Ecto neural progenitor cell (in vitro differentiated cells): Measurements from ENCODE around the gene SPATA6.
"Not testable (repeated sequence)": the region's sequence is repeated elsewhere in the genome, so short reads cannot be mapped to it uniquely, and the experiment has no call there.

Experiments used
- DNase-seq: peaks from one replicate; pipeline ENCODE4 v3.0.0-alpha.2; 2018; ENCODE audit warnings: low spot score

SPATA6 gene

DNA sequence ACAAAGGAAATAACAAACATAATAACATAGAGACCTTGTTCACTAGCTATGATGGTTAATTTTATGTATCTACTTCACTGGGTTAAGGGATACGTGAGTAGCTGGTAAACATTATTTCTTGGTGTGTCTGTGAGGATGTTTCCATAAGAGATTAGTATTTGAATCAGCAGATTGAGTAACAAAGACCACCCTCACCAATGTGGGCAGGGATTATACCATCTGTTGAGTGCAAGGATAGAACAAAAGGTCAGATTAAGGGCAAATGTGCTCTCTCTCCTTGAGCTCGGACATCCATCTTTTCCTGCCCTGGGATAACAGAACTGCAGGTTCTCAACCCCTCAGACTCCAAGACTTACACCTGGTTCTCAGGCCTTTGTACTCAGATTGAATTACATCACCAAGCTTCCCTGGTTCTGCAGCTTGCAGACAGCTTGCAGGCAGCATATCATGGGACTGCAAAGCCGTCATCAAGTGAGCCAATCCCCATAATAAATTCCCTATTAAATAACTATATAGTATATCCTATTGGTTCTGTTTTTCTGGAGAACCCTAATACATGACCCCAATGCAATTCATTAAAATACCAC is 9.2 kb downstream of the SPATA6 start:
- no peak for DNase-seq

DNA sequence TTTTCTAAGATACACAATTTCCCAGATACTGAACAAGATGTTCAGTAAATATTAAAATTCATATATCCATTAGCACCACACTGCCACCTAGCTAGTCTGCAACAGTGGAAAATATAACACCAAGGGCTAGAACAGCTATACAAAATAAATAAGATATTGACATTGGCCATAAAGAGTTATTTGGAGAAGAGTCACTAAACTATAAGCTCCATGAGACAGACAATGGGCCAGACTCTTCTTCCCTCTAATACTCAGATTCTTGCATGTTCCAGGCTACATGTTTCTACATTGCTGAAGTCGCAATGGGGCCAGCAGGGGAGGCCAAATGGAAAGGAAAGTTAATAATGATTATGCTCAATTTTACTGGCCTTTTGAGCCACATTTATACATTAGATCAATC is 21.5 kb downstream of the SPATA6 start:
- no peak for DNase-seq

DNA sequence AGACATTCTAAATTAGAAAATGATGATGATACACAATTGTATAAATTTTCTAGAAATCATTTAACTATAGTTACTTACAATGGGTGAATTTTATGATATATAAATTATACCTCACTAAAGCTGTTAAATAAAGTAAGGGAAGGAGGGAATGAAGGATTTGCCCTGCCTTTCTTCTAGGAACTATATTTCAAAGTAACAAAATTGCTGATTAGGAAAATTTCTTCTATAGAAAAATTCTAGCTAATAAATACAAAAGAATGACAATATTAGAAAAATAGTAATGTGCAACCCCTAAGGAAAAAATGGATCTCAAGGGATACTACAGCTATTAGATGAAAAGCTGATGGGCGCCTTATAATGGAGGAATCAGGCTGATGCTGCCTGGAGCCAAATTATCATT is 23.1 kb downstream of the SPATA6 start:
- no peak for DNase-seq

GRCh38 chr1:48444186-48444585 is 27.8 kb downstream of the SPATA6 start:
- DNase-seq = not testable (repeated sequence)

GRCh38 chr1:48442864-48443619 is 29.0 kb downstream of the SPATA6 start:
- DNase-seq = no peak

DNA sequence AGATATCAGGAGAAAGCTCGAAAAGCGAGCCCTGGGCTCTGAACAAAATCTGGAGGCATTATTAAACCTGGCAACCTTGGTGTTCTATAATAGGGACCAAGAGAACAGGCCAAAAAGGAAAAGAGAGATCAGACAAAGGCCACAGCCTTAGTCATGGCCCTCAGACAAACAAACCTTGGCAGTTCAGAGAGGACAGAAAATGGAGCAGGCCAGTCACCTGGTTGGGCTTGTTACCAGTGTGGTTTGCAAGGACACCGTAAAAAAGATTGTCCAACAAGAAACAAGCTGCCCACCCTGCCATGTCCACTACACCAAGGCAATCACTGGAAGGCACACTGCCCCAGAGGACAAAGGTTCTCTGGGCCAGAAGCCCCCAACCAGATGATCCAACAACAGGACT is 31.2 kb downstream of the SPATA6 start:
- DNase-seq = not testable (repeated sequence)

- no peak for DNase-seq
These were observed 32.6 kb downstream of the SPATA6 start for GRCh38 chr1:48439380-48439779.

DNA sequence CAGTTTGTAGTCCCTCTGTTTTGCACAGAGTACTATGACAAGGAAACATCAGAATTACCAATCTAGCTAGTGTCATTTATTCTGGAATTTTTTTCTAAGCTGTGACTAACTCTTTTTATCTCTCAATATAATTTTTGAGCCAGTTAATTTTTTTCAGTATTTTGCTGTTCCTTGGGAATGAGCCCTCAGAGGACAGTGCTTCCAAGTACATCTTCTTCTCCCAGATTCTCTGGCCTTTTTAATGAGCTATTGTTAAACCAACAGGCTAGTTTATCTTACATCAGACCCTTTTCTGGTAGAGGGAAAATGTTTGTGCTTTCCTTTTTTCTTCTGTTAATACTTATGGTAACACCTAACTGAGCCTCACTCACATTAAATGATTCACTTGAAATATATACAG is 34.6 kb downstream of the SPATA6 start:
- DNase-seq = not testable (repeated sequence)

- not testable (repeated sequence) for DNase-seq
These were observed 36.5 kb downstream of the SPATA6 start for GRCh38 chr1:48435312-48436002.

DNA sequence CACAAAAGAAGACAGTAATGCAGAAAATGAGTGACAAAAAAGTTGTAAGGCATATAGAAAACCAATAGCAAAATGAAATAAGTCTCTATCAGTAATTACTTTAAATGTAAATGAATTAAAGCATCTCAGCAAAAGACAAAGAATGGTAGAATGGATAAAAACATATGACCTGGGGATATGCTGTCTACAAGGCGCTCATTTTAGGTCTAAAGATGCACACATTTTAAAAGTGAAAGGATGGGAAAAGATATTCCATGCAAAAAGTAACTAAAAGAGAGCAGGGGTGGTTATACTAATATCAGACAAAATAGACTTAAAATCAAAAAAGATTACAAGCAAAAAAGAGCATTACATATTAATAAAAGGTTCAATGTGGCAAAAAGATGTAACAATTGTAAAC is 41.2 kb downstream of the SPATA6 start:
- DNase-seq = no peak

DNA sequence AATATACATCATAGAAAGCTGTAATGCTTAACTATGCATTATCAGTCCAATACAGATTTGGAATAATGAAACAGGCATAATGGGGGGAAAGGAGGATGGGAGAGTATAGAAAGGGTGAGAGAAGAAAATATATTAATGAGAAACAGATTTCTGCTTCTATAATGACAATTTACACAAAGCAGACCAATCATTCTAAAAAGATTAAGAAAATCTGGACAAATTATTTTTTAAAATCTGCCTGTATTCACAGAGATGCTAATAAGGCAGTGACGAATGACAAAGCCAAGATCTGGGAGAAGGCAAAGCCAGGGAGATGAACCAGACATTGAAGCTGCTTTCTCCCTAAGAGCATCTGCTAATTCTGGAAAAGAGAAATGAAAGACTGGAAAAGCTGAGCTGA is 50.0 kb downstream of the SPATA6 start:
- no peak for DNase-seq

- DNase-seq = no peak
These were observed 53.3 kb downstream of the SPATA6 start for GRCh38 chr1:48418742-48419141.

- DNase-seq = no peak
These were observed 57.0 kb downstream of the SPATA6 start for GRCh38 chr1:48415050-48415449.

DNA sequence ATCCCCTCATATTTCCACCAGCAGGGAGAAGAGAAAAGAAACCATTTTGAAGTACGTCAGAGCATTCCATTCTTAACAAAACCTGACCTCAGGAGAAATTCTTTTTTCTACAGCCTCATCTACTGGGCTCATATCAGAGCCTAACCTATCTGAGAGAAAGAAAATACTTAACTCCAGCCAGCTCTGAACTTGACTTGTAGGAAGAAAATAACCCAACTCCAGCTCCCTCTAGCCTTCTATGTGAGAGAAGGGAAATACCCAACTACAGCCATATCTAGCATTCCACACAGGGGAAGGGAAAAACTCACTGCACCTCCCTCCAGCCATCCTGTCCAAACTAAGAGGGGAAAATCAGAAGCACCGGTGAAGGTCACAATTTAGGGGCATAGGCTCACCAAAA is 57.7 kb downstream of the SPATA6 start:
- DNase-seq = no peak

DNA sequence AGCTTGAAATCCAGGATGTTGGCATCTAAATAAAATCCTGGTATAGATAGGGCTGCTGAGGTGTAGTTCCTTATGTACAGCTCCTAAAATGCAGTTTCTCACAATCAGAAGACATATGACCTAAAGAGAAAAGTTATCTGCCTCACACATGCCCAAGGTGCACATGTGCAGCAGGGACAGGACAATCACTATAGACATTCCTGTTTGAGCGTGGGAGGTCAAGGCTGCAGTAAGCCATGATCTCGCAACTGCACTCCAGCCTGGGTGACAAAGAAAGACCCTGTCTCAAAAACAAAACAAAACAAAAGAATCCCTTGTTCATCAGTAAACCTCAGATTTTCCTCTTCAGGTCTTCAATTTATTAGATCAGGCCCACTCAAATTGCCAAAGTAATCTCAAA is 66.1 kb downstream of the SPATA6 start:
- DNase-seq = no peak

DNA sequence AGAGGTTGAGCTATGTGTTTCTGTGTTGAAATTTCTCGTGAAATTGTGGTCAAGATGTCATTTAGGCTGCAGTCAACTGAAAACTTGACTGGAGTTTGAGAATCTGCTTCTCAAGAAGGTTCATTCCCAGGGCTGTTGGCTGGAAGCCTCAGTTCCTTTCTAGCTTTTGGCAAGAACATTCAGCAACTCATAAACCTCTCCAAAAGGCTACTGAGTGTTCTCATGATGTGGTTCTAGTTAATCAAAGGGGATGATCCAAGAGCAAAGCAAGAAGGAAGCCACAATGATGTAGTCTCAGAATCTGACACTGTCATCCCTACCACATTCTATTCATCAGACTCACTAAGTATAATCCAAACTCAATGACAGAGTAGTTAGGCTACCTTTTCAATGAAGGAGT is 66.6 kb downstream of the SPATA6 start:
- no peak for DNase-seq

- no peak for DNase-seq
These were observed 69.4 kb downstream of the SPATA6 start for GRCh38 chr1:48402599-48402998.

DNA sequence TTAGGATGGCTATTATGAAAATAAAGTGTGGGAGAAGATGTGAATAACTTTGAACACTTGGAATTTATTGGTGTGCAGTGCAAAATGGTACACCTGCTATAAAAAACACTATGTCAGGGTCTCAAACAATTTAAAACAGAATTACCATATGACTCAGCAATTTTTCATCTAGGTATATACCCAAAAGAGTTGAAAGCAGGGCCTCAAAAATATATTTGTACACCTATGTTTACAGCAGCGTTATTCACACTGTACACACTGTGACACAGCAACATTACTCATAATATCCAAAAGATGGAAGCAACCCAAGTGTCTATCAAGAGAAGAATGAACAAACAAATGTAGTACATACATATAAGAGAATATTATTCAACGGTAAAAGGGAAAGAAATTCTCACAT is 75.8 kb downstream of the SPATA6 start:
- DNase-seq = no peak

GRCh38 chr1:48391926-48392325 is 80.1 kb downstream of the SPATA6 start:
- DNase-seq = no peak

- no peak for DNase-seq
These were observed 84.6 kb downstream of the SPATA6 start for GRCh38 chr1:48387409-48387808.

DNA sequence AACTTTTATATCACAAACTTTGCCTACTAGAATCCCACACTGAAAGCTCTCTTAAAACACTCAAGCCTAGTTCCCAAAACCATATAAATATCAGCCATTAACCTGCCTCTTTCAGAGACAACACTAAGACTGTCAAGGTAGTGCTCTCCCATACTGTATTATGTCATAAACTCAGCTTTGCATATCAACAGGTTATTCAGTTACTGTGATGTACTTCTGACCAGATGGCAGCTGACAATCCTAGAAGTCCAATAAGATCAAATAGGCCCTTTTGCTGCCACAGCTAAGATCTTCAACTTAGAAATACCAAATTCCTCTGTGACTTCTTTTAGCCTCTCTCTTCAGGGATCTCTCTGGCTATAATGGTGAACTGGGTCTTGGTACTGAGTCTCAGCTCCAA is 97.2 kb downstream of the SPATA6 start:
- no peak for DNase-seq

DNA sequence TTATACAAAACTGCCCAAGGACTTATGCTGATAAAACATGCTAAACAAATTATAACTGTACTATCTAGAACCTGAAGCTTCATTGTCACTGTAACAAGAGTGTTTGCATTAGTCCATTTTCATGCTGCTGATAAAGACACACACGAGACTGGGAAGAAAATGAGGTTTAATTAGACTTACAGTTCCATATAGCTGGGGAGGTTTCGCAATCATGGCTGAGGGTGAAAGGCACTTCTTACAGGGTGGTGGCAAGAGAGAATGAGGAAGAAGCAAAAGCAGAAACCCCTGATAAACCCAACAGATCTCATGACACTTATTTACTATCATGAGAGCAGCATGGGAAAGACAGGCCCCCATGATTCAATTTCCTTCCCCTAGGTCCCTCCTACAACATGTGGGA is 100.4 kb downstream of the SPATA6 start:
- no peak for DNase-seq

DNA sequence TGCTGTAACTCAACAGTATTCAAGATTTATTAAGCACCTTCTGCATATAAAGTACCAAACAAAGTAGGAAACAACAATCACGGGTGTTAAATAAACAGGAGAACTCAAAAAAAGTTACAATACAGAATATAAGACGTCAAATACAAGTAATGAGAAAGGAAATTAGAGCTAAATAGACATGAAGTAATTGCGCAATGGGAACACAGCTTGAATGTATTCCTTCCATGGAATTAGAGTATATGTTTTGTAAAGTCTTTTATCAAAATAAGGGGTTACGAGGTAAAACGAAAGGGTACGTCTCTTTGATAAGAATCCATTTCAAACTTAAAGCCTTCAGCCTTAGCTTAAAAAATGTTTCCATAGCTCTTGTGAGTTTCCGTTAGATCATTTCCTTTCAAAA is 109.1 kb downstream of the SPATA6 start:
- DNase-seq = no peak
